Osteoblast (primary cell): Measurements from ENCODE around the gene SPATA31A3. TPM values are rescaled to one million over a fixed set of nuclear protein-coding genes. Genes with fewer than 3 reads are reported as not detected.
"Not testable (repeated sequence)": the region's sequence is repeated elsewhere in the genome, so short reads cannot be mapped to it uniquely, and the experiment has no call there.

Source experiments
- DNase-seq: peaks from one replicate; pipeline ENCODE4 v3.0.0; 2011; ENCODE audit warnings: low spot score, mixed read lengths; ENCODE audit not compliant: insufficient read length; ENCODE audit errors: missing footprints
- H2AFZ ChIP-seq: 2 replicates; pipeline ENCODE4 v1.6.0; 2011; ENCODE audit warnings: mild to moderate bottlenecking, low read length
- H3K27ac ChIP-seq: 2 replicates; pipeline ENCODE4 v1.5.1; 2011; ENCODE audit warnings: mild to moderate bottlenecking, low read depth, low read length, moderate library complexity
- H3K27me3 ChIP-seq: 2 replicates; pipeline ENCODE4 v1.6.0; 2012; ENCODE audit warnings: mild to moderate bottlenecking, control low read depth, inconsistent platforms, low read length, moderate library complexity; ENCODE audit not compliant: insufficient read depth
- H3K36me3 ChIP-seq: 2 replicates; pipeline ENCODE4 v1.5.1; 2011; ENCODE audit warnings: mild to moderate bottlenecking, low read length, control low read depth, moderate library complexity; ENCODE audit not compliant: insufficient read depth
- H3K4me1 ChIP-seq: 2 replicates; pipeline ENCODE4 v1.5.1; 2011; ENCODE audit warnings: mild to moderate bottlenecking, low read length, control low read depth, moderate library complexity; ENCODE audit not compliant: insufficient read depth
- H3K4me2 ChIP-seq: 2 replicates; pipeline ENCODE4 v1.6.0; 2011; ENCODE audit warnings: mild to moderate bottlenecking, low read length; ENCODE audit not compliant: insufficient read depth
- H3K4me3 ChIP-seq: fragments of 200-600 bp; sonication (generic); 3 replicates; pipeline ENCODE4 v1.5.1; 2012; ENCODE audit warnings: mild to moderate bottlenecking, low read length, inconsistent platforms; ENCODE audit not compliant: insufficient read depth
- H3K79me2 ChIP-seq: 2 replicates; pipeline ENCODE4 v1.6.0; 2012; ENCODE audit warnings: mild to moderate bottlenecking, low read length, control low read depth, inconsistent platforms; ENCODE audit not compliant: insufficient read depth
- H3K9me3 ChIP-seq: 2 replicates; pipeline ENCODE4 v1.5.1; 2011; ENCODE audit warnings: low read depth, low read length, control low read depth
- H4K20me1 ChIP-seq: 2 replicates; pipeline ENCODE4 v1.6.0; 2012; ENCODE audit warnings: mild to moderate bottlenecking, low read length, control low read depth; ENCODE audit not compliant: insufficient read depth
- small RNA-seq: library from RNA; depleted of rRNA; stranded (forward); fragments of <200 nt; gene quantifications from one replicate; pipeline ENCODE3, GENCODE V24; 2012
- total RNA-seq: library from RNA; depleted of rRNA; stranded (reverse); fragments of >200 nt; gene quantifications from 2 replicates; pipeline ENCODE4 v1.2.3, GENCODE V29; 2012

SPATA31A3 gene
- total RNA-seq, result not detected in 2 replicates

GRCh38 chr9:66992450-66992849 lies at the start of gene SPATA31A3:
SPATA31A3 (minus strand) TSS chr9:66992550; CDS start chr9:66992521, 29 bp downstream.
- H3K36me3 ChIP-seq, H3K4me3 ChIP-seq, H3K27me3 ChIP-seq, H3K4me1 ChIP-seq, H4K20me1 ChIP-seq, H3K79me2 ChIP-seq, H3K9me3 ChIP-seq, DNase-seq, H3K27ac ChIP-seq, H2AFZ ChIP-seq, H3K4me2 ChIP-seq: not testable (repeated sequence)

GRCh38 chr9:66952576-66952975 lies 39.8 kb downstream of the SPATA31A3 start:
- not testable (repeated sequence) for H3K4me2 ChIP-seq, H3K79me2 ChIP-seq, DNase-seq, H3K4me1 ChIP-seq, H3K9me3 ChIP-seq, H3K36me3 ChIP-seq, H2AFZ ChIP-seq, H4K20me1 ChIP-seq, H3K4me3 ChIP-seq, H3K27ac ChIP-seq, H3K27me3 ChIP-seq

GRCh38 chr9:66942400-66943155 lies 49.8 kb downstream of the SPATA31A3 start:
- H3K27ac ChIP-seq, H3K4me1 ChIP-seq, H2AFZ ChIP-seq, H3K9me3 ChIP-seq, H3K79me2 ChIP-seq, H3K4me3 ChIP-seq, H3K36me3 ChIP-seq, H3K4me2 ChIP-seq, H3K27me3 ChIP-seq, H4K20me1 ChIP-seq, DNase-seq: not testable (repeated sequence)

- H4K20me1 ChIP-seq, H3K4me2 ChIP-seq, H3K79me2 ChIP-seq, H3K27ac ChIP-seq, H3K4me1 ChIP-seq, DNase-seq, H3K4me3 ChIP-seq, H3K9me3 ChIP-seq, H2AFZ ChIP-seq, H3K27me3 ChIP-seq, H3K36me3 ChIP-seq: not testable (repeated sequence)
Measured at GRCh38 chr9:66939878-66940830, 52.2 kb downstream of the SPATA31A3 start.

- not testable (repeated sequence) for DNase-seq, H3K4me2 ChIP-seq, H3K4me3 ChIP-seq, H2AFZ ChIP-seq, H3K9me3 ChIP-seq, H3K27ac ChIP-seq, H4K20me1 ChIP-seq, H3K79me2 ChIP-seq, H3K27me3 ChIP-seq, H3K36me3 ChIP-seq, H3K4me1 ChIP-seq
Measured at GRCh38 chr9:66938322-66938721, 54.0 kb downstream of the SPATA31A3 start.

- H3K9me3 ChIP-seq, H3K36me3 ChIP-seq, DNase-seq, H2AFZ ChIP-seq, H4K20me1 ChIP-seq, H3K4me2 ChIP-seq, H3K27me3 ChIP-seq, H3K4me3 ChIP-seq, H3K79me2 ChIP-seq, H3K27ac ChIP-seq, H3K4me1 ChIP-seq: not testable (repeated sequence)
Measured at GRCh38 chr9:66937662-66938061, 54.7 kb downstream of the SPATA31A3 start.

Small RNA genes within 50 kb of the gene (small RNA-seq; reads per million reads assigned to genes)
- gene AL353770.1 (not detected), gene AL353770.2 (not detected)

Other genes with a start within 250 kb of the SPATA31A3 start
- 5.8 and 7.4 TPM in 2 replicates for gene ZNF658, start 91.8 kb downstream of the SPATA31A3 start, total RNA-seq